OCI-LY7 (cell line): Measurements from ENCODE around the gene PODNL1.

Experiments used
- EZH2phosphoT487 ChIP-seq: fragments of 200-600 bp; sonication (generic); IDR thresholded peaks from 2 replicates; pipeline ENCODE4 v1.6.1; 2018; ENCODE audit warnings: low read depth, borderline replicate concordance, mild to moderate bottlenecking, mixed run types, antibody characterized with exemption, low read length, moderate library complexity, mixed read lengths
- TF ChIP-seq, protein P1 (sequence below): fragments of 200-600 bp; sonication (generic); conservative IDR thresholded peaks from 2 replicates; pipeline ENCODE4 v1.5.1; 2014; ENCODE audit warnings: mild to moderate bottlenecking, antibody characterized with exemption, low read length, moderate library complexity, mixed read lengths

DNA sequence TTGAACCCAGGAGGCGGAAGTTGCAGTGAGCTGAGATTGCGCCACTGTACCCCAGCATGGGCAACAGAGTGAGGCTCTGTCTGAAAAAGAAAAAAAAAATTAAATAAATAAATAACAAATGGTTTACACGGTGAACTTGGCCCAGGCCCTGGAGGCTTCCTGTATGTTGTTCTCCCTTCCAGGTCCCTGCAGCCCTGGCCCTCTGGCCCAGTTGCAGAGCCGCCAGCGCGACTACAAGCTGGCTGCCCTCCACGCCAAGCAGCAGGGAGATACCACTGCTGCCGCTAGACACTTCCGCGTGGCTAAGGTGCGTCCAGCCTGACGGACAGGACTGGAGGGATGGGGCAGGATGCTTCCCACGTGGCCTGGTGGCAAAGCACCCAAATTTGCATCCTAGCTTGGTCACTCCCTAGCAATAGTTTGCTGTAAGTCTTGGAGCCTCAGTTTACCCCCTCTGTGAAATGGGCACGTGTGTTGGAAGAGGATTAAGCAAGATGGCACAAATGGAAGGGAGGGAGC lies 20.3 kb downstream of the PODNL1 start:
- TF ChIP-seq, protein P1, sequence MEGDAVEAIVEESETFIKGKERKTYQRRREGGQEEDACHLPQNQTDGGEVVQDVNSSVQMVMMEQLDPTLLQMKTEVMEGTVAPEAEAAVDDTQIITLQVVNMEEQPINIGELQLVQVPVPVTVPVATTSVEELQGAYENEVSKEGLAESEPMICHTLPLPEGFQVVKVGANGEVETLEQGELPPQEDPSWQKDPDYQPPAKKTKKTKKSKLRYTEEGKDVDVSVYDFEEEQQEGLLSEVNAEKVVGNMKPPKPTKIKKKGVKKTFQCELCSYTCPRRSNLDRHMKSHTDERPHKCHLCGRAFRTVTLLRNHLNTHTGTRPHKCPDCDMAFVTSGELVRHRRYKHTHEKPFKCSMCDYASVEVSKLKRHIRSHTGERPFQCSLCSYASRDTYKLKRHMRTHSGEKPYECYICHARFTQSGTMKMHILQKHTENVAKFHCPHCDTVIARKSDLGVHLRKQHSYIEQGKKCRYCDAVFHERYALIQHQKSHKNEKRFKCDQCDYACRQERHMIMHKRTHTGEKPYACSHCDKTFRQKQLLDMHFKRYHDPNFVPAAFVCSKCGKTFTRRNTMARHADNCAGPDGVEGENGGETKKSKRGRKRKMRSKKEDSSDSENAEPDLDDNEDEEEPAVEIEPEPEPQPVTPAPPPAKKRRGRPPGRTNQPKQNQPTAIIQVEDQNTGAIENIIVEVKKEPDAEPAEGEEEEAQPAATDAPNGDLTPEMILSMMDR, result no peak
- TF ChIP-seq EZH2phosphoT487, result no peak
